Endodermal cell (in vitro differentiated cells): ENCODE measurements around the gene CHD9NB. TPM values are rescaled to one million over a fixed set of nuclear protein-coding genes. Genes with fewer than 3 reads are reported as not detected.
"Not testable (repeated sequence)": the region's sequence is repeated elsewhere in the genome, so short reads cannot be mapped to it uniquely, and the experiment has no call there.

Experiments
- DNase-seq: peaks from one replicate; pipeline ENCODE4 v3.0.0-alpha.2; 2017
- H3K27ac ChIP-seq: 2 replicates; pipeline ENCODE4 v1.5.1; 2013; ENCODE audit warnings: mild to moderate bottlenecking, low read depth, low read length, moderate library complexity
- H3K27me3 ChIP-seq: 2 replicates; pipeline ENCODE4 v1.6.1; 2013; ENCODE audit warnings: mild to moderate bottlenecking, low read length, moderate library complexity; ENCODE audit not compliant: insufficient read depth, control insufficient read depth, poor library complexity, severe bottlenecking
- H3K36me3 ChIP-seq: 2 replicates; pipeline ENCODE4 v1.7.0; 2013; ENCODE audit warnings: mild to moderate bottlenecking, low read length, moderate library complexity; ENCODE audit not compliant: control insufficient read depth, insufficient read depth
- H3K4me1 ChIP-seq: one replicate; pipeline ENCODE4 v1.7.0; 2013; ENCODE audit warnings: low read length; ENCODE audit not compliant: control insufficient read depth, insufficient read depth
- H3K4me3 ChIP-seq: 2 replicates; pipeline ENCODE4 v1.5.1; 2013; ENCODE audit warnings: mild to moderate bottlenecking, low read length, moderate library complexity
- H3K9ac ChIP-seq: 2 replicates; pipeline ENCODE4 v1.6.1; 2013; ENCODE audit warnings: mild to moderate bottlenecking, low read length, moderate library complexity; ENCODE audit not compliant: poor library complexity, severe bottlenecking; ENCODE audit errors: extremely low read depth
- H3K9me3 ChIP-seq: 2 replicates; pipeline ENCODE4 v1.6.1; 2013; ENCODE audit warnings: mild to moderate bottlenecking, low read length, moderate library complexity; ENCODE audit not compliant: control insufficient read depth
- H3K27ac Mint-ChIP-seq: 2 replicates; pipeline ENCODE4 v1.8.0; 2020; ENCODE audit warnings: mixed read lengths
- H3K27me3 Mint-ChIP-seq: 2 replicates; pipeline ENCODE4 v1.8.0; 2021; ENCODE audit warnings: mild to moderate bottlenecking, mixed read lengths; ENCODE audit not compliant: insufficient read depth
- H3K36me3 Mint-ChIP-seq: 2 replicates; pipeline ENCODE4 v1.8.0; 2020; ENCODE audit warnings: low read depth, mixed read lengths
- H3K4me1 Mint-ChIP-seq: 2 replicates; pipeline ENCODE4 v1.8.0; 2020; ENCODE audit warnings: mixed read lengths
- H3K4me3 Mint-ChIP-seq: 2 replicates; pipeline ENCODE4 v1.8.0; 2020; ENCODE audit warnings: mild to moderate bottlenecking, moderate library complexity, mixed read lengths
- H3K9me3 Mint-ChIP-seq: 2 replicates; pipeline ENCODE4 v1.8.0; 2020; ENCODE audit warnings: mild to moderate bottlenecking, mixed read lengths
- WGBS, 2 experiments: methylation state at CpG; one replicate each; pipeline versions ENCODE4 v1.1.5 to v1.1.7; 2013; ENCODE audit warnings: missing lambda C conversion rate in 2 of 2, mixed read lengths in 1 of 2; ENCODE audit not compliant: insufficient coverage in 1 of 2, insufficient read length in 1 of 2; 5-methylcytosine and 5-hydroxymethylcytosine counted together
- total RNA-seq, 2 donors: library from RNA; stranded (reverse); fragmentation: NEBNext Ultra II Directional in 1 of 2; extraction: Animal tissue kit (Norgen Biotek cat#: 25700) in 1 of 2; gene quantifications; 2 replicates in 1 of 2; 3 replicates in 1 of 2; pipeline ENCODE4 v1.2.1, GENCODE V29; 2021
- TF ChIP-seq, protein P1 (sequence below): fragments of 200-600 bp; sonication (generic); conservative IDR thresholded peaks from 2 replicates; pipeline ENCODE4 v1.5.0; 2021; ENCODE audit warnings: antibody characterized with exemption, mild to moderate bottlenecking

CHD9NB gene
- total RNA-seq, 2 donors from 2014 or later: 13.1 to 14.9 TPM

DNA sequence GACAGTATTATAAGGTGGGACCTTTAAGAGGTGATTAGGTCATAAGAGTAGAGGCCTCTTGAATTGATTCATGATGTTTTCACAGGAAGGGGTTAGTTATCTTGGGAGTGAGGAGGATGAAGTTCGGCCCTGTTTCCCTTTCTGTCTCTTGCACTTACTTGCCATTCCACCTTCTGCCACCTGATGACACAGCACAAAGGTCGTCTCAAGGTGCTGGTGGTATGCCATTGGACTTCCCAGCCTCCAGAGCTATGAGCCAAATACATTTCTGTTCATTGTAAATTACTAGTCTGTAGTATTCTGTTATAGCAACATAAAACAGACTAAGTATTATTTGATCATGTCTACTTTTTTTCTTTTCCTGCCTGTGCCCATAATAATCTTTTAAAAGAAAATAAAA is 25.6 kb upstream of the CHD9NB start:
- no peak overlapping the region for H3K4me3 ChIP-seq
- Mint-ChIP-seq H3K27ac (no peak overlapping the region), H3K36me3 (peaks cover 42% of the 10 kb centered on the region), H3K27me3 (no peaks in the 10 kb centered on the region), H3K4me1 (peaks cover 25% of the 10 kb centered on the region), H3K9me3 (peaks cover 36% of the 10 kb centered on the region), H3K4me3 (no peak overlapping the region)
- H3K4me1 ChIP-seq: no peaks in the 10 kb centered on the region
- H3K9ac ChIP-seq: no peak overlapping the region
- no peaks in the 10 kb centered on the region for H3K27me3 ChIP-seq
- WGBS, 2 experiments: 84% methylated on average over 2 of the region's 2 CpGs; no CpG with 5 or more reads in 1 of the 2 experiments
- peaks cover 8% of the 10 kb centered on the region for H3K36me3 ChIP-seq
- no peak overlapping the region for H3K27ac ChIP-seq
- TF ChIP-seq, protein P1, sequence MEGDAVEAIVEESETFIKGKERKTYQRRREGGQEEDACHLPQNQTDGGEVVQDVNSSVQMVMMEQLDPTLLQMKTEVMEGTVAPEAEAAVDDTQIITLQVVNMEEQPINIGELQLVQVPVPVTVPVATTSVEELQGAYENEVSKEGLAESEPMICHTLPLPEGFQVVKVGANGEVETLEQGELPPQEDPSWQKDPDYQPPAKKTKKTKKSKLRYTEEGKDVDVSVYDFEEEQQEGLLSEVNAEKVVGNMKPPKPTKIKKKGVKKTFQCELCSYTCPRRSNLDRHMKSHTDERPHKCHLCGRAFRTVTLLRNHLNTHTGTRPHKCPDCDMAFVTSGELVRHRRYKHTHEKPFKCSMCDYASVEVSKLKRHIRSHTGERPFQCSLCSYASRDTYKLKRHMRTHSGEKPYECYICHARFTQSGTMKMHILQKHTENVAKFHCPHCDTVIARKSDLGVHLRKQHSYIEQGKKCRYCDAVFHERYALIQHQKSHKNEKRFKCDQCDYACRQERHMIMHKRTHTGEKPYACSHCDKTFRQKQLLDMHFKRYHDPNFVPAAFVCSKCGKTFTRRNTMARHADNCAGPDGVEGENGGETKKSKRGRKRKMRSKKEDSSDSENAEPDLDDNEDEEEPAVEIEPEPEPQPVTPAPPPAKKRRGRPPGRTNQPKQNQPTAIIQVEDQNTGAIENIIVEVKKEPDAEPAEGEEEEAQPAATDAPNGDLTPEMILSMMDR: no peak
- peaks cover 35% of the 10 kb centered on the region for H3K9me3 ChIP-seq
- no peak for DNase-seq

DNA sequence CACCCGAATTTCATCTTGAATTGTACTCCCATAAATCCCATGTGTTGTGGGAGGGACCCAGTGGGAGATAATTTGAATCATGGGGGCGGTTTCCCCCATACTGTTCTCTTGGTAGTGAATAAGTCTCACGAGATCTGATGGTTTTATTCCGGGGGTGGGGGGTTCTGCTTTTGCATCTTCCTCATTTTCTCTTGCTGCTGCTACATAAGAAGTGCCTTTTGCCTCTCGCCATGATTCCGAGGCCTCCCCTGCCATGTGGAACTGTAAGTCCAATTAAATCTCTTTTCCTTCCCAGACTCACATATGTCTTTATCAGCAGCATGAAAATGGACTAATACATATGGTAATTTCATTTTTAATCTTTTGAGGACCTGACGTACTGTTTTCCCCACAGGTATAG is 22.8 kb upstream of the CHD9NB start:
- DNase-seq, H3K4me1 ChIP-seq, H3K27ac ChIP-seq, H3K27me3 ChIP-seq, H3K27me3 Mint-ChIP-seq, H3K27ac Mint-ChIP-seq, H3K9ac ChIP-seq, H3K4me3 Mint-ChIP-seq: not testable (repeated sequence)
- Histone ChIP-seq H3K4me3 (peak overlapping the region; percentile 59), H3K9me3 (peaks cover 41% of the 10 kb centered on the region), H3K36me3 (peaks cover 12% of the 10 kb centered on the region)
- WGBS, 2 experiments: 93 to 96% methylated on average over 3 to 7 of the region's 7 CpGs
- Mint-ChIP-seq H3K36me3 (peaks cover 57% of the 10 kb centered on the region), H3K4me1 (peaks cover 12% of the 10 kb centered on the region), H3K9me3 (peaks cover 44% of the 10 kb centered on the region)

DNA sequence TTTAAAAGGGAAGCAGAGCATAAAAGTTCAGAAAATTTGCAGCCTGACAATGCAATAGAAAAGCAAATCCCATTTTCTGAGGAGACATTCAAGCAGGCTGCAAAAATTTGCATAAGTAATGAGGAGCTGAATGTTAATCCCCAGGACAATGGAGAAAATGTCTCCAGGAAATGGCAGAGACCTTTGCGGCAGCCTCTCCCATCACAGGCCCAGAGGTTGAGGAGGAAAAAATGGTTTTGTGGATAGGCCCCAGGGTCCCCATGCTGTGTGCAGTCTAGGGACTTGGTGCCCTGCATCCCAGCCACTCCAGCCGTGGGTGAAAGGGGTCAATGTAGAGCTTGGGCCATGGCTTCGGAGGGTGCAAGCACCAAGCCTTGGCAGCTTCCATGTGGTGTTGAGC is 21.6 kb upstream of the CHD9NB start:
- not testable (repeated sequence) for DNase-seq, H3K27ac ChIP-seq, H3K4me1 ChIP-seq, H3K4me3 ChIP-seq, H3K27me3 Mint-ChIP-seq, H3K4me1 Mint-ChIP-seq, H3K27me3 ChIP-seq, H3K27ac Mint-ChIP-seq, H3K9ac ChIP-seq, H3K4me3 Mint-ChIP-seq
- H3K9me3 Mint-ChIP-seq: peaks cover 44% of the 10 kb centered on the region
- H3K36me3 Mint-ChIP-seq: peaks cover 64% of the 10 kb centered on the region
- WGBS, 2 experiments: 61 to 67% methylated on average over 3 of the region's 3 CpGs
- peaks cover 41% of the 10 kb centered on the region for H3K9me3 ChIP-seq
- peaks cover 12% of the 10 kb centered on the region for H3K36me3 ChIP-seq

DNA sequence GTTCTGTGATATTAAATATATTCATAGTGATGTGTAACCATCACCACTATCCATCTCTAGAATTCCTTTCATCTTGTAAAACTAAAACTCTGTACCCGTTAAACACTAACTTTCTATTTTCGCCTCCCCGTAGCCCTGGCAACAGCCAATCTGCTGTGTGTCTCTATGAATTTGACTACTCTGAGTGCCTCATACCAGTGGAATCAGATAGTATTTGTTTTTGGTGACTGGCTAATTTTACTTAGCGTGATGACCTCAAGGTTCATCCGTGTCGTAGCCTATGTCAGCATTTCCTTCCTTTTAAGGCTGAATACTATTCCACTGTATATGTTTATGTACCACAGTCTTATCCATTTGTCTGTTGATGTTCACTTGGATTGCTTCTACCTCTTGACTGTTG is 20.3 kb upstream of the CHD9NB start:
- Histone ChIP-seq H3K27ac (no peak overlapping the region), H3K36me3 (peaks cover 17% of the 10 kb centered on the region), H3K9me3 (peaks cover 36% of the 10 kb centered on the region), H3K9ac (no peak overlapping the region), H3K4me1 (no peaks in the 10 kb centered on the region), H3K4me3 (no peak overlapping the region), H3K27me3 (no peaks in the 10 kb centered on the region)
- TF ChIP-seq, protein P1: no peak
- peaks cover 39% of the 10 kb centered on the region for H3K9me3 Mint-ChIP-seq
- DNase-seq: no peak
- H3K27me3 Mint-ChIP-seq: no peaks in the 10 kb centered on the region
- 96 to 98% methylated on average over 6 of the region's 6 CpGs for WGBS, 2 experiments
- no peak overlapping the region for H3K4me3 Mint-ChIP-seq
- H3K4me1 Mint-ChIP-seq: no peaks in the 10 kb centered on the region
- H3K36me3 Mint-ChIP-seq: peaks cover 63% of the 10 kb centered on the region
- no peak overlapping the region for H3K27ac Mint-ChIP-seq
